ENCODE results near the gene TMSB15C.
"Not testable (repeated sequence)": the region's sequence is repeated elsewhere in the genome, so short reads cannot be mapped to it uniquely, and the experiment has no call there.

Gene TMSB15C
- 0 to 0.20 reads per million in 2 donors for total RNA-seq

DNA sequence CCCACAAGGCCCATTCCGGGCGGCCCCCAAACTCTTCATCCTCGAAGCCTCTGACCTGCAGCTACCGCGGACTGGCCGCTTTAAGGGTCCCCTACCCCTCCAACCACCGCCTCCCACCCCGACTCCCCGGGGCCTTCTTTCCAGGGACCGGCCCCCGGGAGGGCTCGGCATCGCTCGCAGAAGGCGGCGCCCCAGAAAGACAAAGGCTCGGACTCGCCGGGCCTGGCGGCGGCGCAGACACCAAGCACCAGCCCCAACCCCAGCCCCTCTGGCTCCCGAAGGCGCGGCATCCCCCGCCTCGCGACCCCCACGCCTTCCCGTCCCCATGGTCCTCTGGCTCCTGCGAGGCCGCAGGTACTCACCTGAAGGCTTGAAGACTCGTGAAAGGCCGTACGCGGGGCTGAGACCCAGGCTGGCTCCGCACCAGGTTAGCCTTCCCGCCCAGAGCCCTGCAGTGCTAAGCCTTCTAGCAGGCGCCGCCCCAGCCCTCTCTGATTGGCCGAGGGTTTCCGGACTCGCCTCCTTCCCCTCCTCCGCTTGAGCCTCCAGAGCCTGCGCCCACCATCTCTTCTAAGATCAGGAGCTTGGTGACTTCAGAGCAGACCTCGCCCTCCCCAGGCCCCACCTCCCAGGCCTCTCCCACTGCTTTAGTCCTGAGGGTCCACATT, at the start of gene TMSB15C:
Gene TMSB15C, minus strand, starts transcription at position 459 of the 668 bp plus-strand sequence.
- not testable (repeated sequence) for DNase-seq

DNA sequence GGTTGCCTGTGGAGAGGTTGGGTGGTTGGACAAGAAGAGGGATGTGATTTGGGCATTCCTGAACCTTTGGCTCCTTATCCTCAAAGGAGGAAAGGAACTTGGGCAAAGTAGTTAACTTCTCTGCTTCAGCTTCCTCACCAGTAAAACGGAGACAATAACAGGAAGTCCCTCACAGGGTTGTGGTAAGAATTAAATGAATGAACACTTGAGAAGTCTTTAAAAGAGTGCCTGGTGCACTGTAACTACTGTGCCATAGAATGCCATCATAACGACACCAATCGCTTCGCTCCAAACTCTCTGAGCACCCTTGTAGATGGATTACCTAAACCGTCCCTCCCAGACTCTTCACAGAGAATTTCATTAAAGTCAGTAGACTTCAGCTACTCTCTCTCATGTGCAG, 46.8 kb upstream of the TMSB15C start:
- peak in 1 of 5 experiments; percentile 75 for DNase-seq

DNA sequence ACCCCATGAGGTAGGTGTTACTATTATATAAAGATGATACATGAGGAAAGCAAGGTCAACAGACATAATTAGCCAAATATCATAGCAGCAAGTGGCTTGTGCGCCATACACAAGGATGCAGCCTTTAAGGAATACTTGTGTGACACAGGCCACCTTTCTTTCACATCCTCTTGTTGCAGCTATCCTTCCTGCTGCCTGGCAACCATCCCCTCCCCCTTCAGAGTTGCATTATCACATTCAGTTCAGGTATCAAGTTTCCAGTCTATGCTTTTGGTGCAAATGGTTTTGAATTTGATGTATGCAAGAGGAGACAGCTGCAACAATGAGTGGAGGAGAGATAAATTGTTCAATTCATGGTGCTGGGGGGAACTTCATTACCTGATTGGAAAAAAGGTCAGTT, 42.7 kb upstream of the TMSB15C start:
- no peak for DNase-seq

DNA sequence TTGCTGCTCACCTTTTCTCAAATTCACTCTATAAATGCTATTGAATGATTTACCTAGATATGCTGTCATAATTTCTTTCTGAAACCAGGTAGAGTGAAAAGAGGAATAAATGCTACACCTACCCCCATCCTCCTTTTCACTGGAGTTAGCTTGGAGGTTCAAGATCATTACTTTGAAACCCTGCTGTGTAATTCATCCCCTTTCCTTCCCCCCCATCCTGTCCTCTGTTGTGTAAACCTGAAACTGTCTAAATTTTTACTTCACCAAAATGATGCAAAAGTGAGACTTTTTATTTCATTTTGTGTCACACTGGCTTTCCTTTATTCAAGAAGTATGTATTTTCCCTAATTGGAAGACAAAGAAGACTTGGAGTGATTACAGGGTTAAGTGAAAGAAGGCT, 41.7 kb upstream of the TMSB15C start:
- no peak for DNase-seq

DNA sequence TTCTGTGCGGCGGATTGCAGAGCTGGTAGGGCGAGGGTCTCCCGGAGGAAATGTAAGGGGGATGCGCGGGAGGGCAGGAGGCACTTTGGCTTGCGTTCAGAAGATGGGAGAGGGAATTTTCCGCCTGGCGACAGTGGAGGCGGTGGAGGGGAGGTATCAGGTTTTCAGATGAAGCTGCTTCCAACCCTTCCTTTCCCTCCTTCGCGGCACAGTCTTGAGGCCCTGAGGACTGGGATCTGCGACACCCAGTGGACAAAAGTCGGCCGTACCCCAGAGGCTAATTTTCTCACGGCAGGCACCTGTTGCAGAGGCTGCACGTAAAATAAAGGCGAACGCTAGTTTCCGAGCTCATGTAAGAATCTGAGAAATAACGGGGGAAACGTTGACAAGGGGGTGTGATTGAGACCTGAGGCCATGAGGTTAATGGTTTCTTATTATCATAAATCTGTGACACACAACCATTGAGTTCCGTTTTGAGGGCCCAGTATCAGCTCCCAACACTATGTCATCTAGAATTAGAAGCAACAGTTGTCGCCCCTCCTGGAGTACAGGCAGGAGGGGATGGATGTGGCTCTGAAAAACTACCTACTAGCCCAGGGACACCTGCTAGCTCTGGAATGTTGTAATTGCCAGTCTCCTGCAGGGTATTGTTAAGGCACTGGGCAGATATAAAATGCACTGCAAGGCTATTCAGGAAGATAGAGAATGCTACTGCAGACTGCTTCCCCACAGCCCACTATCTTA, 37.4 kb upstream of the TMSB15C start:
- DNase-seq: peak; percentile 9 to 68 (median 27)

DNA sequence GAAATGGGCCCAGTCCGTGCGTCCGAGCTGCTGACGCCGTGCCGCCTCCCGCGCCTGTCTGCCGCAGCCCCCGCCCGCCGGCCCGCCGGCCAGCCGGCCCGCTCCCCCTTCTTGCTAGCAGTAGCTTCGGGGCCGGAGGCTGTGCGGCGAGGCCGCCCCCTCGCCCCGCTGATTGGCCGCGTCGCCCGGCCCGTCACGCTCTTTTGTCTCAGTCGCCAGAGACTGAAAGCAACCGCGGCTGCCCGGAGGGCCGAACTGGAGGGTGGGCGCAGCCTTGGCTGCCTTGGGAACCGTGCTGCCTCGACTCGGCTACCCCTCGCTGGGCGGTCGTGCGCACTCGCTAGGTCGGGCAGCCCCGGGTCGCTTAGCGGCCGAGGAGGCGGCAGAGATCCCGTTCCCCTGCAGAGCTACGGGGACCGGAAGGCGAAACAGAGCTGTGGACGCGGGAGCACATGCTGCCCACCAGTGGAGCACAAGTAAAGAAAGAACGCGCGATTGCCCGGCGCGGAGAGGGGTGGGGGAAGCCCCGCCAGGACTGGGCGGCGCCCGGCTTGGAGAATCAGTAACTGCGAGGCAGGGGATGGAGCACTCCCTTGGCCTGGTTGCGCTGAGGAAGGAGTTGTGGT, 36.4 kb upstream of the TMSB15C start, which contains the start of gene ZCCHC18:
Gene ZCCHC18, plus strand, starts transcription at position 198 of the 626 bp plus-strand sequence. CDS start 1,589 bp downstream, outside the sequence.
- DNase-seq: peak in 4 of 5 experiments; percentile 2 to 35 (median 12)

DNA sequence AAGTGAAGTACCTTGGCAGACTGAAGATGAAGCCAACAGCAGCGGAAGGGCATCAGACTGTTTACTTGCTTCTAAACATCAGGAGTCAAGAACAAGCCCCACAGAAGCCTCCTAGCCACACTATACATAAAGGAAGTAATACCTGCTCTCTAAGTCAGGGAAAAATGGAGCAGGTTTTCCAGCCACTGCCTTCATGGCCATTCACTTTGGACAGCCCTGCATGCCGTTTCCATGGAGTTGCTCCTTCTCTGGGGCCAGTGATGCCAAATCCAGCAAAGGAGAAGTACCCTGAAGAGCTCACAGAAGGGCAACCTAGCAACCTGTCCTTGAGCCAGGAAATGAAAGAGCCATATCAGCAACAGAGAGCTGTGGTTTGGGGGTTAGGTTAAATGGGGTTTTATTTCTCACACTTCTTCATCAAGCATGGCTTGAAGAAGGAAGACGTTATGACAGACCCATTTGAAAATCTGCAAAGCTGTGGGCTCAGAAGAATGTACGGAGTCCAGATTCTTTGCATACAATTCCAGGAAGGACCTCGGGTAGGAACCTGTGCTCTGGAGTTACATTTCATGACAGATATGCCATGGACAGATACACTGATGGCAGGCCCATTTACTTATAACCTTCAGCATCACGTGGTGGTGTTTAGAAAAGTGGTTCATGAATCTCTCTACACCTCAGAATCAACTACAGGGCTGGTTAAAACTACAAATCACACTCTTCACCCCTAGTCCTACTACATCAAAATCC, 34.6 kb upstream of the TMSB15C start:
- DNase-seq: peak in 2 of 5 experiments; percentile 53 to 63

DNA sequence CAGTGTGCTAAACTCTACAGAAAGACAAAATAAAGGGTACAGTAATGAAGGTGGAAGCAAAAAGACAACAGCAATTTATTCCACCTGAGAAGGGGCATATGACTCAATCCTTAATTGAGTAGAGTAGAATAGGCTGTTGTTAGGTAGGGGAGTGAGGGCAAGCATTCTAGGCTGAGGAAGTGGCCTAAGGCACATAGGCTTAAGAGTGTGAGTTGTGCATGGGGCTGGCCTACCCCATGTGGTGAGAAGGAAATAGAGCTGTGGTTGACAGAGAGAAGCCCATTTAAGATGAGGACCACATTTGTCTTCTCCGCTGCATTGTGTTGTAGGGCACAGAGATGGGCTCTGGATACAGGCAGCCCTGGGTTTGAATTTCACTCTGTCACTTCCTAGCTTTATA, 32.9 kb upstream of the TMSB15C start:
- DNase-seq: no peak

DNA sequence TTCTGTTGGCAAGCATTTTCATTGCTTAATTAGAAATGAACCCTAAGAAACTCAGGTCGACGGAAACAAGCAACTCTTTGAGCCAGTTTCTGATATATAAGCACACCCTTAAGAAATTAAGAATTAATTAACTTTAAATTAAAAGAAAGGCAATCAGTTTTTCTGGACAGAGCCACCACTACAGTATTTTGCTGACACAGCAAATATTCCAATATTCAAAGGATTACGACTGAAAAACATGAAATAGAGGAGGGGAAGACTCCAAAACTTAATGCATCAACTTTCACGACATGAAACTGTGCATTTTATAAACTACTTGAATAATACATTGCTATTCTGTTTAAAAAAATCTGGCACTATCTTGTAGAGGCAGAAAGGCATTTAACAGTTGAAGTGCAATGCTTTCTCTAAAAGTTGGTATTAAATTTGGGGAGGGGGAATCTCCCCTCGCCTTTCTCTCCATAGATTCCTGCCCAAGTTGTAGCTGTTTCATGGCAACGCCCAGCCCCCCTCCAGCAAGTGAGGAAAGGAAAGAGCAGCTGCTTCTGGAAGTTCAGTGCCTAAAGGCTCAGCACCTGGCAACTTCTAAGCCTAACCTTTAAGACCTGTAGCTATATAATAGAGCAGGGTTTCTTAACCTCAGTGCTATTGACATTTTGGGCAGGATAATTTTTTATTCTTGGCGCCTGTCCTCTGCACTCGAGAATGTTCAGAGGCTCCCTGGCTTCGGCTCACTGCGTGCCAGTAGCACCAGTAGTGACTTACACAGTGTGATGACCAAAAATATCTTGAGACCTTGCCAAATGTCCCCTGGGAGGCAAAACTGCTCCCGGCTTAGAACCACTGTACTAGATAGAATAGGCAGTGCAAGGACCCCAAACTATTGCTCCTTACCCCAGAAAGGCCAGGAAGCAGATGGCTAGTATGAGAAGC, 29.6 kb upstream of the TMSB15C start:
- DNase-seq: no peak

DNA sequence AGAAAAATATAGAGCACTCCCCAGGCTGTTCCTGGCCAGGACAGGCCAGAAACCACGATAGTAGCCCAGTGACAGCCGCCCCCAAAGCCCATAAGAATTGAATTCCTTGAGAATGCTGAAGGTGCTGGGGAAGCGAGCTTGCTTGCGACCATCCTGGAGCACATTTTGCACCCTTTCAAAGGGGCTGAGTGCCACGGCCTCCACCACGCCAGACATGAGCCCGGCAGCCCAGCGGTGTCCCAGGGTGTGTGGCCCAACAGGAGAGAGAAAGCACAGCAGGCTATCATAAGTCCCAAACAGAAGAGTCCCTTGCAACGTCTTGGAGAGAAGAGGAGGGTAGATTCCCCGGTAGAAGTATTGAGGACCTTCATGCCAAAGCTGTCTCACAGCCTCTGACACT, 28.6 kb upstream of the TMSB15C start:
- no peak for DNase-seq

DNA sequence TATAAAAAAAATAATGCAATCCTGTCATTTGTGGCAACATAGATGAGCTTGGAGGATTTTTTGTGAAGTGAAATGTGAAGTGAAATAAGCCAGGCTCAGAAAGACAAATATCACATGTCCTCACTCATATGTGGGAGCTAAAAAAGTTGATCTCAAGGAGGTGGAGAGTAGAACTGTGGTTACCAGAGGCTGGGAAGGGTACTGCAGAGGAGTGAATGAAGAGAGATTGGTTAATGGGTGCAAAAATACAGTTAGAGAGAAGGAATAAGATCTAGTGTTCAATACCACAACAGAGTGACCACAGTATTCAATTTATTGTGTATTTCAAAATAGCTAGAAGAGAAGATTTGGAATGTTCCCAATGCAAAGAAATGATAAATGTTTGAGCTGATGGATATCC, 22.9 kb upstream of the TMSB15C start:
- DNase-seq: no peak

DNA sequence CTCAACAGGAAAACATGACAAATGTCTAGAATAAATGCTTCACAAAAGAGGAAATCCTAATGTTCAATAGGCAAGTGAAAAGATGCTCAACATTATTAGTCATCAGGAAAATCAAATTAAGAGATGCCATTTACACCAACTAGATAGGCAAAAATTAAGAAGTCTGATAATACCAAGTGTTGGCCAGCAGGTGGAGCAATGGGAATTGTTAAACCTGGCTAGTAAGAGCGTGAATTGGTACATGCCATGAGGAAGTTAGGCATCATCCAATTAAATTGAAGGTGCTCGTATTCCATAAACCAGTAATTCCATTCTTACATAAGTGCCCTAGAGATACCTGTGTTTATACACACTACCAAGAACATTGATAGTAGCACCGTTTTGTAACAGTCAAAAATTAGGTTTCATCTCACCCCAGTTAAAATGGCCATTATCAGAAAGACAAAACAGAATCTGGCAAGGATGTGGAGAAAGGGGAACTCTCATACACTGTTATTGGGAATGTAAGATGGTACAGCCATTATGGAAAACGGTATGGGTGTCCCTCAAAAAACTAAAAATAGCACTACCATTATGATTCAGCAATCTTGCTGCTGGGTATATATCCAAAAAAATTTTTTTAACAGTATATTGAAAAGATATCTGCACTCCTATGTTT, 22.2 kb upstream of the TMSB15C start:
- peak in 3 of 5 experiments; percentile 16 to 60 (median 43) for DNase-seq

DNA sequence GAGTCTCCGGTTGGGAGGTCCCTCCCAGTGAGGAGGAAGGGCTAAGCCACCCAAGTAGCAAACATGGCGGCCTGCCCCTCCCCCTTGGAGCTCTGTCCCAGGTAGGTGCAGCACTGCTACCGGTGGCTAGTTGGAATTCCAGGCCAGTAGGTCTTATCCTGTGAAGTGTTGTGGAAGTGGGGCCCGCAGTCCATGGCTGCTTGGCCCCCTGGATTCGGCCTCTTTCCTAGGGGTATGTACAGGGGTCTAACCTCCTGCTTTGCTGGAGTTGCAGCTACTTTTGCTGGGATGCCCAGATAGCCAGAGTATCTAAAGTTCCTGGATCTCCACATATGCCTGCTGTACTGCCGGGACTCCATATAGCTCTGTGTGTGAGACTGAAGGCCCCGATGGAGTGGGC, 9.9 kb upstream of the TMSB15C start:
- DNase-seq: no peak

DNA sequence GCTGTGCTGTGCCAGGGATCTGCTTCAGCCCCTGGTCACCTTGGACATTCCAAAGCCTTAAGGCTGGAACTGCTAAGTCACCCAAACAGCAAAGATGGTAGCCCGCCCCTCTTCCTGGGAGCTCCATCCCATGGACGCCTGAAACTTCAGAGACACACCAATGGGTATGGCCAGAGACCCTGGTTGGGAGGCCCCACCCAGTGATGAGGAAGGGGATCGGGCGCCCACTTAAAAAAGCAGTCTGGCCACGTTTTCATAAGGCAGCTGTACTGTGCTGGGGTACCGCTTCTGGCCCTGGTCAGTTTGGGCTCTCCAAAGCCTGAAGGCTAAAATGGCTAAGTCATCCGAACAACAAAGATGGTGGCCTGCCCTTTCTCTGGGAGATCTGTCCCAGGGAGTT, 9.4 kb upstream of the TMSB15C start:
- no peak for DNase-seq

DNA sequence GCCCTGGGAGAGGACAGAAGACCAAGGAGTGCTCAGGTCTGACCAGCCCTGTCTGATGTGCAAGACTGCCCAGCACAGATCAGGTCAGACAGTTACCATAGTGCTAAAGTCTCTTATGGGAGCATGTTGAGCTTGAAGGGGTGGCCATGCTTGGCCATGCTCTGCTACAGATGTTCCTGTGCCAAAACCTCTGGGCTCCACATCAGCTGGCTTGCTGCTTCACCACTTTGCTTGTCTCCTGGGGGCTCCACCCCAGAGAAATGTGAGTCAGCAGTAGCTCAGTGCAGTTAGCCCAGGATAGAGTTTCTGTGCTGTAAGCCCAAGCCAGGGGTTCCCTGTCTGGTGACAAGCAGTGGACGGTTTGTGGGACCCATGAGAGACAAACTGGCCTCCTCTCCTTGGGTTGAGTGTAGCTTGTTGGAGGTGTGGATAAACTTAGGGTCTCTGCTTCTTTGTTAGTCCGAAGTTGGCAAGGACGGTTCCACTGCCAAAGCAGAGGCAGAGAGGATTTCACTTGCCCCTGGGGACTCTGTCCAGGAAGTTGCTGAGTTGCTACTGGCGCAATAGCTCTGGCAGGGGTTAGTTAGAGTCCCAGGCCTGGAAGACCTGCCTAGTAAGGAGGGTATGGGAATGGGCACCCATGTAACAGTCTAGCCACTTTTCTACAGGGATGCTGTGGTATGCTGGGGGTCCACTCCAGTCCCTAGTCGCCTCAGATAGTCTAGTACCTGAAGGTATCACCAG, 8.7 kb upstream of the TMSB15C start:
- no peak for DNase-seq

DNA sequence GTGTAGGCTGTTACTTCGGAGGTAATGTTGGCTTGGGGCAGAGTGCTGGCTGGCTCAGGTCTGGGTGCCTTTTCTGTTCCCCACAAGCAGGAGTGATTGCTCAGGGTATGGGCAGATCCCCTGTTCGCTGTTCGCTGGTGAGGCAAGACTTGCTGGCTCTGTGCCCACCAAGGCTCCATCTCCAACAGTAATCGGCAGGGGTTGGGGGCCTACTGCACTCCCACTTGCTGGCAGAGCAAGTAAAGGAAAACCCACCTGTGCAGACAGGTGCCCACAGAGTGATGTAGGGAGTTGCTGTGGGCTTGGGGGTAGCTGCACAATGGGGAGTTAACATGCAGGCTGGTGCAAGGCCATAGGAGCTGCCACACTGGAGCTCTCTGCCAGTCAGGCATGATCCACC, 8.0 kb upstream of the TMSB15C start:
- no peak for DNase-seq

DNA sequence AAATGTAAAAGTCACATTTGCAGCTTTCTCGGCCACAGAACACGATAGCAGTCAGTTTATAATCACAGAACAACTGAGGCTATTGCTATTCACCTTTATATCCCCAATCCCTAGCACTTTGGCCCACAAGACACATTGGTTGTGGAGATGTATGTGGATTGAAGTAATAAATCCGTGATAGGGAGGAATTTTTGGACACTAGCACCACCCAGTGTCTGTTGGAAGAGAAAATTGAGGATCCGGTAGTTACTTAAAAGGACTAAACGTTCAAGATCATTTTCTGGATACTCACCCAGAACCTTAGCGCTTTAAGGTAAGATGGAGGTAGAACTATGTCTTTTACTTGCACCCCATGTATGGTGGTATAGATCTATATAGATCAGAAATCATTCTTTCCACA, 1.8 kb upstream of the TMSB15C start:
- DNase-seq: not testable (repeated sequence)

DNA sequence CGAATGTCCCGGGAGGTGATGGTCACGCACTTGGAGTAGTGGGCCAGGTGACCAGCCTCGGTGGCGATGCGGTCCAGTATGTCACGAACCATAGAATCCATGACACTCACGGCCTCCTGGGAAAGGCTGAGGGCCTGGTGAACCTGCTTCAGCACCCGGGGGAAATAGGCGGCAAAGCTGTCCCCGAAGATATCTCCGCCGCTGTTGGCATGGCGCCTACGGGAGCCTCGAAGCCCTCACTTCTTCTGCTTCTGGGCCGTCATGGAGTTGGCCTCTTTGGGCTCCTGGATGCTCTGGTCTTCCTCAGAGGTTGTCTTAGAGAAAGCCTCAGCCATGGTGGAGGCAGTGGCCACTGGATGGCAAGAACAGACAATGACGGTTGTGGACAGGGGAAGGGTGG, 13.4 kb downstream of the TMSB15C start:
- not testable (repeated sequence) for DNase-seq

DNA sequence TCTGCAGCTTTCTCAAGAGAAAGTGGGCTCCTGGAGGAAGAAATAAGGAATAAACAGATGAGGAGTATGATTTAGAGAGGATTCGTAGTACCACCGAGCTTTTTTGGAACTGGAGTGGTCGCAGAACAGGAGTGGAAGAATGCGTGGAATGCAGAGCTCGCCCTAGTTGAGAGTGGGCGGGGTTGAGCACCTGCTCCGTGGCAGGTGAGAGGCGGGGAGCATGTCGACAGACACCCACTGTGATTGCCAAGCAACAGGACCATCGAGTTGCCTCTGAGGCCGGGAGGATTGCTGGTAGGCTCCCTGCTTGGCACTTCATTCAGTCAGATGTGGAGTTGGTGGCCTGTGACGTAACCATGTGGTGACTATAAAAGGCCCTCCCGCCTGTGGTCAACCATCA, 21.1 kb downstream of the TMSB15C start:
- DNase-seq: not testable (repeated sequence)

DNA sequence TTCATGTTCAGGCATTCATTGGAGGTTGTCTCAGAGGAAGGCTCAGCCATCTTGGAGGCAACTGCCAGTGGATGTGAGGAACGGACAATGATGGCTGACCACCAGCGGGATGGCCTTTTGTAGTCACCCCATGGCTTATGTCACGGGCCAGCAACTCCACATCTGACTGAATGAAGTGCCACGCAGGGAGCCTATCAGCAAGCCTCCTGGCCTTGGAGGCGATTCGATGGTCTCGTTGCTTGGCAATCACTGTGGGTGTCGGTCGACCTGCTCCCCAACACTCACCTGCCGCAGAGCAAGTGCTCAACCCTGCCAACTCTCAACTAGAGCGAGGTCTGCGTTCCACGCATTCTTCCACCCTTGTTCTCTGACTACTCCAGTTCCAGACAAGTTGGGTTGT, 28.9 kb downstream of the TMSB15C start:
- DNase-seq: no peak
